Mesenchymal stem cell (in vitro differentiated cells and primary cell): ENCODE measurements around the gene KDM4B.

Experiments used
- DNase-seq: peaks from one replicate; pipeline ENCODE4 v3.0.0-alpha.2; 2013
- H2AFZ ChIP-seq: one replicate; pipeline ENCODE4 v1.6.1; 2013; ENCODE audit warnings: low read depth, mild to moderate bottlenecking, control low read depth, inconsistent platforms, low read length, moderate library complexity
- H2AK5ac ChIP-seq: 2 replicates; pipeline ENCODE4 v1.6.1; 2013; ENCODE audit warnings: low read length, moderate library complexity, mild to moderate bottlenecking, inconsistent platforms; ENCODE audit not compliant: severe bottlenecking
- H2BK120ac ChIP-seq: one replicate; pipeline ENCODE4 v1.6.1; 2013; ENCODE audit warnings: low read depth, mild to moderate bottlenecking, inconsistent platforms, low read length, moderate library complexity
- H2BK12ac ChIP-seq, 2 experiments: one replicate each; pipeline ENCODE4 v1.6.1; 2013; ENCODE audit warnings: inconsistent platforms in 2 of 2, low read length in 2 of 2, mild to moderate bottlenecking in 2 of 2, moderate library complexity in 2 of 2, control low read depth in 1 of 2
- H2BK15ac ChIP-seq: one replicate; pipeline ENCODE4 v1.6.1; 2013; ENCODE audit warnings: mild to moderate bottlenecking, low read depth, inconsistent platforms; ENCODE audit not compliant: poor library complexity, severe bottlenecking
- H2BK5ac ChIP-seq: 2 replicates; pipeline ENCODE4 v1.6.1; 2013; ENCODE audit warnings: low read depth, mild to moderate bottlenecking, low read length, control low read depth, inconsistent platforms; ENCODE audit not compliant: poor library complexity, severe bottlenecking
- H3K14ac ChIP-seq, 2 experiments: one replicate each; pipeline ENCODE4 v1.6.1; 2013; ENCODE audit warnings: inconsistent platforms in 2 of 2, low read length in 2 of 2, control low read depth in 1 of 2, mild to moderate bottlenecking in 1 of 2, moderate library complexity in 1 of 2
- H3K18ac ChIP-seq, 2 experiments: one replicate each; pipeline ENCODE4 v1.6.1; 2013; ENCODE audit warnings: inconsistent platforms in 2 of 2, low read length in 2 of 2, control low read depth in 1 of 2, low read depth in 1 of 2, mild to moderate bottlenecking in 1 of 2
- H3K23ac ChIP-seq, 2 experiments: one replicate each; pipeline ENCODE4 v1.6.1; 2013; ENCODE audit warnings: inconsistent platforms in 2 of 2, low read length in 2 of 2, mild to moderate bottlenecking in 2 of 2, moderate library complexity in 2 of 2, control low read depth in 1 of 2
- H3K27ac ChIP-seq: 2 replicates; pipeline ENCODE4 v1.5.1; 2013; ENCODE audit warnings: mild to moderate bottlenecking, moderate library complexity, low read length, control low read depth, inconsistent platforms; ENCODE audit not compliant: poor library complexity, severe bottlenecking
- H3K27me3 ChIP-seq, 2 experiments: 2 replicates each; pipeline versions ENCODE4 v1.6.1 to v1.7.0; 2013; ENCODE audit warnings: low read length in 2 of 2, mild to moderate bottlenecking in 2 of 2, moderate library complexity in 2 of 2, control low read depth in 1 of 2, inconsistent platforms in 1 of 2; ENCODE audit not compliant: control insufficient read depth in 1 of 2, insufficient read depth in 1 of 2
- H3K36me3 ChIP-seq, 2 experiments: 2 replicates each; pipeline versions ENCODE4 v1.6.1 to v1.7.0; 2013; ENCODE audit warnings: low read length in 2 of 2, control low read depth in 1 of 2, inconsistent platforms in 1 of 2, low read depth in 1 of 2, mild to moderate bottlenecking in 1 of 2; ENCODE audit not compliant: insufficient read depth in 2 of 2, control insufficient read depth in 1 of 2
- H3K4ac ChIP-seq, 2 experiments: one replicate each; pipeline ENCODE4 v1.6.1; 2013; ENCODE audit warnings: inconsistent platforms in 2 of 2, low read length in 2 of 2, mild to moderate bottlenecking in 2 of 2, moderate library complexity in 2 of 2, control low read depth in 1 of 2, low read depth in 1 of 2
- H3K4me1 ChIP-seq: 2 replicates; pipeline ENCODE4 v1.6.1; 2013; ENCODE audit warnings: low read depth, low read length, control low read depth; ENCODE audit not compliant: control insufficient read depth, insufficient read depth
- H3K4me2 ChIP-seq: 2 replicates; pipeline ENCODE4 v1.6.1; 2013; ENCODE audit warnings: low read length, mild to moderate bottlenecking, inconsistent platforms; ENCODE audit not compliant: poor library complexity, severe bottlenecking
- H3K4me3 ChIP-seq, 2 experiments: 2 replicates each; pipeline versions ENCODE4 v1.5.1 to v1.7.0; 2013; ENCODE audit warnings: low read length in 2 of 2, mild to moderate bottlenecking in 2 of 2, control low read depth in 1 of 2, low read depth in 1 of 2; ENCODE audit not compliant: insufficient read depth in 1 of 2
- H3K79me1 ChIP-seq: replicated peaks from 2 replicates; pipeline ENCODE4 v1.6.1; 2013; ENCODE audit warnings: mild to moderate bottlenecking, control low read depth, low read length, inconsistent platforms; ENCODE audit not compliant: poor library complexity, severe bottlenecking
- H3K9ac ChIP-seq: 2 replicates; pipeline ENCODE4 v1.7.0; 2013; ENCODE audit warnings: mild to moderate bottlenecking, low read length, moderate library complexity
- H3K9me3 ChIP-seq: 2 replicates; pipeline ENCODE4 v1.7.0; 2013; ENCODE audit warnings: mild to moderate bottlenecking, low read length; ENCODE audit not compliant: control insufficient read depth
- H4K8ac ChIP-seq: one replicate; pipeline ENCODE4 v1.6.1; 2013; ENCODE audit warnings: inconsistent platforms, mild to moderate bottlenecking, low read length, moderate library complexity
- H4K91ac ChIP-seq: one replicate; pipeline ENCODE4 v1.6.1; 2013; ENCODE audit warnings: mild to moderate bottlenecking, low read length, inconsistent platforms
- WGBS: methylation state at CpG from one replicate; pipeline ENCODE4 v1.1.7; 2013; ENCODE audit warnings: mixed read lengths; 5-methylcytosine and 5-hydroxymethylcytosine counted together

KDM4B gene

DNA sequence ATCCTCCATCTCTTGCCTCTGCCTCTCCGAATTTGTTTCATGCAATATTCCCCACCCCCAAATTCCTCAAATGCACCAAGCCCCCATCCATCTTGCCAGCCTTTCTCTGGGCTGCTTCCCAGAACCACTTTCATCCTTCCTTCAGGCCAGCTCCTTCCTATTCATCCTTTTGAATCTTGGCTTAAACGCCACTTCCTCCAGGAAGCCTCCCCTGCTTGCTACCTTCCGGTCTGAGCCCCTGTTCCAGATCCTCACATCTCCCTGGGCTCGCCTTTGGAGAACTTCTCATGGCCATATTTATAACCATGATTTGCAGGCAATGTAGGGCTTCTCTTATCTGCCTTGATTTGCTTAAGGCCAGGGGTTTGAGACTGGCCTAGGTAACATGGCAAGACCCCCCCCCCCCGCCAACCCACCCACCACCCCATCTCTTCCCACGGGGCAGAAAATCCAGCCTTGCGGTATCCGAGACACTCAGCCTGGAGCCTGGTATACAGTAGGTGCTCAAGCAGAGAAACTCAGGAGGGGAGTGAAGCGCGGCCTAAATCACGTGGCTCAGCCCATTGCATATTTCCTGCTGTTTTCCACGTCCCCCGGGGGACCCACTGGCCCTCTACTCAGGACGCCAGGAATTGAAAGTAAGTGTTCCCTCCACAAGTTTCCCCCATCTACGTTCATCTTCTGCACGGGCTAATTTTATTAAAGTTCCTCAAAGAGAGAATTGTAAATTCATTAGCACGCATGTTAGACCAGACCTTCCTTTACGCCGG lies 219.8 kb downstream of the KDM4B start:
- no peak overlapping the region for H3K4ac ChIP-seq
- no peak overlapping the region for H3K23ac ChIP-seq
- H3K4me2 ChIP-seq = no peak overlapping the region
- H3K9me3 ChIP-seq = no peaks in the 10 kb centered on the region
- H3K36me3 ChIP-seq = no peaks in the 10 kb centered on the region
- H3K27me3 ChIP-seq = no peaks in the 10 kb centered on the region
- H2BK12ac ChIP-seq = no peak overlapping the region
- H2AFZ ChIP-seq = no peak overlapping the region
- no peak overlapping the region for H2AK5ac ChIP-seq
- no peak for DNase-seq
- no peaks in the 10 kb centered on the region for H3K4me1 ChIP-seq
- peak overlapping the region in 1 of 2 experiments; percentile 47 for H3K4me3 ChIP-seq
- no peaks in the 10 kb centered on the region for H3K79me1 ChIP-seq
- 81% methylated on average over 18 of the region's 19 CpGs for WGBS
- no peak overlapping the region for H4K8ac ChIP-seq
- no peak overlapping the region for H2BK5ac ChIP-seq
- no peak overlapping the region for H2BK15ac ChIP-seq
- H3K9ac ChIP-seq = peak overlapping the region; percentile 32
- H3K14ac ChIP-seq = no peak overlapping the region
- no peak overlapping the region for H3K18ac ChIP-seq
- H4K91ac ChIP-seq = no peak overlapping the region
- H2BK120ac ChIP-seq = no peak overlapping the region
- H3K27ac ChIP-seq = no peak overlapping the region

DNA sequence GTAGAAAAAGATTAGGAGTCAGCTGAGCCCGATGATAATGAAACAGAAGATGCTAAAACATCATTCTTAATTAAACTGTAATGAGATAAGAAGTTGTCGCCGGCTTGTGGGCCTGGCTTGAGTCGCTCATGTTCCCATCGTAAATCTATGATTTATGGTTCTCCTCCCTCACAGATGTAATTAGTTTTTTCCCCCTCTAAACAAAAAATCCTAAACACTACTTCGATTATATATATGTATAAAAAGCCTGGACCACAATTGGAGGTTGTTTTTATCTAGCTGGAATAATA lies 220.3 kb downstream of the KDM4B start:
- WGBS = 47% methylated on average over 3 of the region's 6 CpGs
- Histone ChIP-seq H3K9me3 (no peaks in the 10 kb centered on the region), H3K14ac (no peak overlapping the region), H2BK5ac (no peak overlapping the region), H3K4ac (no peak overlapping the region), H2AFZ (no peak overlapping the region), H3K4me1 (no peaks in the 10 kb centered on the region), H2BK120ac (no peak overlapping the region), H3K18ac (no peak overlapping the region), H4K91ac (no peak overlapping the region), H2BK12ac (no peak overlapping the region), H4K8ac (no peak overlapping the region), H3K23ac (no peak overlapping the region), H2AK5ac (no peak overlapping the region), H3K9ac (peak overlapping the region; percentile 32), H3K4me3 (peak overlapping the region in 1 of 2 experiments; percentile 47), H2BK15ac (no peak overlapping the region), H3K27ac (no peak overlapping the region), H3K36me3 (no peaks in the 10 kb centered on the region), H3K79me1 (no peaks in the 10 kb centered on the region), H3K27me3 (no peaks in the 10 kb centered on the region), H3K4me2 (no peak overlapping the region)
- no peak for DNase-seq

DNA sequence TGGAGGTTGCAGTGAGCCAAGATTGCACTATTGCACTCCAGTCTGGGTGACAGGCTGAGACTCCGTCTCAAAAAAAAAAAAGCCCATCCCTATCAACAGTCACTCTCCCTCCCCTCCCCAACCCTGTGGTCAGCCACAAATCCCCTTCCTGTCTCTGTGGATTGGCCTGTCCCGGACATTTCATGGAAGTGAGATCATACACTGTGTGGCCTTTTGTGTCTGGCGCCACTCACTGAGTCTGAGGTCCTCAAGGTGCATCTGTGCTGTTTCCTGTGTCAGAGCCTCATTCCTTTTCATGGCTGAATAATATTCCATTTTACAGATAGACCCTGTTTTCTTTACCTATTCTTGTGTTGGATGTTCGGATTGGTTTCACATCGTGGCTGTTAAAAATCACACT lies 222.2 kb downstream of the KDM4B start:
- Histone ChIP-seq H3K14ac (no peak overlapping the region), H3K23ac (no peak overlapping the region), H2BK5ac (no peak overlapping the region), H3K36me3 (no peaks in the 10 kb centered on the region), H3K4me3 (no peak overlapping the region), H4K8ac (no peak overlapping the region), H2BK12ac (no peak overlapping the region), H3K9ac (no peak overlapping the region), H3K9me3 (no peaks in the 10 kb centered on the region), H3K79me1 (no peaks in the 10 kb centered on the region), H3K18ac (no peak overlapping the region), H3K27ac (no peak overlapping the region), H3K4ac (no peak overlapping the region), H2AFZ (no peak overlapping the region), H4K91ac (no peak overlapping the region), H2BK120ac (no peak overlapping the region), H3K4me1 (no peaks in the 10 kb centered on the region), H3K27me3 (no peaks in the 10 kb centered on the region), H2AK5ac (no peak overlapping the region), H2BK15ac (no peak overlapping the region), H3K4me2 (no peak overlapping the region)
- peak; percentile 25 for DNase-seq
- 69% methylated on average over 5 of the region's 5 CpGs for WGBS

DNA sequence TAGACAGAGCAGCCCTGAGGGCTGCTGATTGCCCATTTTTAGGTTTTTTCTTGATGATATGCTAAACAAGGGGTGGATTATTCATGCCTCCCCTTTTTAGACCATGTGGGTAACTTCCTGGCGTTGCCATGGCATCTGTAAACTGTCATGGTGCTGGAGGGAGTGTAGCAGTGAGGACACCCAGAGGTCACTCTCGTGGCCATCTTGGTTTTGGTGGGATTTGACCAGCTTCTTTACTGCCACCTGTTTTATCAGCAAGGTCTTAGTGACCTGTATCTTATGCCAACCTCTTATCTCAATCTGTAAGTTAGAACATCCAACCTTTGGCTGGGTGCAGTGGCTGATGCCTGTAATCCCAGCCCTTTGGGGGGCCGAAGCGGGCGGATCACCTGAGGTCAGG lies 223.7 kb downstream of the KDM4B start:
- Histone ChIP-seq H2AFZ (no peak overlapping the region), H3K4ac (no peak overlapping the region), H2BK120ac (no peak overlapping the region), H4K8ac (no peak overlapping the region), H3K4me3 (no peak overlapping the region), H3K36me3 (no peaks in the 10 kb centered on the region), H3K9ac (no peak overlapping the region), H3K27ac (no peak overlapping the region), H3K27me3 (no peaks in the 10 kb centered on the region), H3K4me2 (no peak overlapping the region), H2BK12ac (no peak overlapping the region), H2AK5ac (no peak overlapping the region), H2BK5ac (no peak overlapping the region), H3K14ac (no peak overlapping the region), H3K79me1 (no peaks in the 10 kb centered on the region), H3K4me1 (no peaks in the 10 kb centered on the region), H3K23ac (no peak overlapping the region), H2BK15ac (no peak overlapping the region), H3K9me3 (no peaks in the 10 kb centered on the region), H3K18ac (no peak overlapping the region), H4K91ac (no peak overlapping the region)
- 93% methylated on average over 5 of the region's 5 CpGs for WGBS
- no peak for DNase-seq
